ENCODE measurements around the gene NPAS3. TPM values are rescaled to one million over a fixed set of nuclear protein-coding genes. Genes with fewer than 3 reads are reported as not detected.

Gene NPAS3
- total RNA-seq, 1 experiment from 2014 or later: not detected

- H3K9me3 ChIP-seq (ENCODE audit: control insufficient read depth in 1 of 2, insufficient read depth in 1 of 2, low read depth in 1 of 2, low read length in 2 of 2): no peaks in the 10 kb centered on the region
- ChIA-PET RAD21 (ENCODE audit: low non-redundant PET in 1 of 2, low total read pairs in 2 of 2, uncharacterized antibody in 2 of 2, unreplicated experiment in 2 of 2) (no interaction called here), POLR2A (no interaction called here), CTCF (no interaction called here)
- peaks cover 10% of the 10 kb centered on the region; the same call in 1 of the 2 replicates for H3K27me3 ChIP-seq (ENCODE audit: insufficient read depth, low read length)
- H3K4me3 ChIP-seq (replicated peaks in 1 of 2; ENCODE audit: low read depth in 1 of 2, low read length in 2 of 2): no peak overlapping the region
- no peak overlapping the region for H3K27ac ChIP-seq (ENCODE audit: low read depth, low read length)
- no peaks in the 10 kb centered on the region for H3K79me2 ChIP-seq (ENCODE audit: insufficient read depth, low read length)
- no peaks in the 10 kb centered on the region for H3K9me2 ChIP-seq (ENCODE audit: insufficient read depth)
- no peak for TF ChIP-seq EZH2 (IDR thresholded peaks at IDR 0.05)
- no peak for TF ChIP-seq SIN3A (IDR thresholded peaks at IDR 0.05; ENCODE audit: low read depth)
- no peak for TF ChIP-seq ZNF274 (IDR thresholded peaks at IDR 0.05; ENCODE audit: low read depth, low read length)
- no peak for TF ChIP-seq TCF7L2 (IDR thresholded peaks at IDR 0.05; ENCODE audit: borderline replicate concordance, extremely low read depth, insufficient read depth, insufficient read length)
- TF ChIP-seq POLR2AphosphoS5 (IDR thresholded peaks at IDR 0.05; ENCODE audit: low read depth, low read length): no peak
- no peak for TF ChIP-seq ZFX (IDR thresholded peaks at IDR 0.05)
- no peak for TF ChIP-seq REST (IDR thresholded peaks at IDR 0.05; ENCODE audit: low read depth)
- TF ChIP-seq CEBPB (IDR thresholded peaks at IDR 0.05; ENCODE audit: low read depth): no peak
- no peak for TF ChIP-seq POLR2A (IDR thresholded peaks at IDR 0.05; ENCODE audit: borderline replicate concordance, extremely low read depth, insufficient read depth, insufficient read length)
- TF ChIP-seq CTCF (IDR thresholded peaks at IDR 0.05 in 2 of 3, conservative IDR thresholded peaks at IDR 0.05 in 1 of 3; ENCODE audit: borderline replicate concordance in 1 of 3, insufficient read depth in 1 of 3, low read depth in 2 of 3, low read length in 2 of 3): no peak
- TF ChIP-seq CBX3 (IDR thresholded peaks at IDR 0.05; ENCODE audit: low read depth): no peak
- TF ChIP-seq EZH2phosphoT487 (IDR thresholded peaks at IDR 0.05; ENCODE audit: borderline replicate concordance): no peak
- H3K4me1 ChIP-seq (ENCODE audit: control insufficient read depth in 1 of 2, insufficient read depth in 2 of 2, low read length in 2 of 2): no peaks in the 10 kb centered on the region
- H3K4me2 ChIP-seq (ENCODE audit: low read length): no peak overlapping the region
- BruUV-seq (replicated peaks): no TSS peak
- H3K9ac ChIP-seq (ENCODE audit: low read length): no peak overlapping the region
- intact Hi-C loops (cut with micrococcal nuclease): no loop called here
- ATAC-seq (no peak), DNase-seq (ENCODE audit: low read depth, low spot score) (no peak)
- no peaks in the 10 kb centered on the region for H4K20me1 ChIP-seq (ENCODE audit: insufficient read depth)
- H2AFZ ChIP-seq (ENCODE audit: low read depth, low read length, poor library complexity, severe bottlenecking): no peak overlapping the region
- H3K36me3 ChIP-seq (ENCODE audit: control insufficient read depth in 1 of 2, insufficient read depth in 2 of 2, low read length in 2 of 2): no peaks in the 10 kb centered on the region
These were observed 696.0 kb downstream of the NPAS3 start for GRCh38 chr14:33634631-33635030.
